GM12873 (cell line): ENCODE data around the gene NOP16.

Experiments
- CTCF ChIP-seq: IDR thresholded peaks from 2 replicates; pipeline ENCODE4 v1.5.1; 2012; ENCODE audit warnings: low read depth, mild to moderate bottlenecking, moderate library complexity, low read length, control low read depth; ENCODE audit not compliant: insufficient read depth; ENCODE audit errors: missing control alignments

NOP16 gene

DNA sequence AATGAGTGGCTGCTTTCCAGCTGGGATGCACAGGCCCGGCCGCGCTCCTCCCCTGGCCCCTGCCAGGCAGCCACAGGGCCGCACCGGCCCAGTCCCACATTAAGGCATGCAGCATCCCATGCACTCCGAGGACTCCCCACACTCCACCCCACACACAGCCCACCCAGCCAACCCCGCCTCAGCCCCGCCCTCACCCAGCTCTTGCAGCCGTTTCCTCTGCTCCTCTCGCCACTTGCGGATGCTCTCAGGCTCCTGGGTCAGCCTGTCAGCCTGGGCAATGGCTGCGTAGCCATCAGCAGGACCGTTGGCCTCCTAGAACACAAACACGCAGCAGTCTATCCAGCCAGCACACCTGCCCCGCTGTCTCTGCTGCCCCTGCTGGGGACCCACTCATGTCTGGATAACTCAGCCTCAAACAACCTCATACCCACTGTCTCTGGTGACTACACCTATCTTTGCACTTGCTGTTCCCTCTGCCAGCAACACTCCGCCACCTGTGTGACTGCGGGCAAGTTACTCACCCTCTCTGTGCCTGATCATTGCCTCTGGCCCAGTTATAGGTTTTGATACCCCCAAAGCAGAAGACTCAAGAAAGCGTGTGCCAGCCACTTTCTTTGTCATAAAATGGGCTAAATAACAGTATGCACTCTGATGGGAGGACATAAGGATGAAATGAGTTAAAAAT is 9.5 kb upstream of the NOP16 start:
- TF ChIP-seq CTCF: no peak

DNA sequence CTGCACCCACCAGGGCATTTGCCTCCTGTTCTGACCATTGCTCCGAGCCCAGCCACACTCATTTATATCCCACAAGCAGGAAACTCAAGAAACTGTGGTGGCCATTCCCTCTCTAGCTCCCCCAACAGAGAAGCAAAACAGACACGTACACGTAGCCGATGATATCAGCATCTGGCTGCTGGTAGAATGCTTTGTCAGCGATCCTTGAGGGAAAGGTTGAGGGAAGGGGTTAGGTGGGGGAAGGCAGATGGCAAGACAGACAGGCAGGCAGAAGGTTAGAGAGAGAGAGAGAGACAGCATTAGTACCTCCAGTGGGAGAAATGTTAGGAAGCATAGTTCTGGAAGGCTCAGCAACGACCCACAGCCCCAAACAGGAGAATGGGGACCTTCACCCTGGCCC is 7.9 kb upstream of the NOP16 start:
- TF ChIP-seq CTCF: no peak

DNA sequence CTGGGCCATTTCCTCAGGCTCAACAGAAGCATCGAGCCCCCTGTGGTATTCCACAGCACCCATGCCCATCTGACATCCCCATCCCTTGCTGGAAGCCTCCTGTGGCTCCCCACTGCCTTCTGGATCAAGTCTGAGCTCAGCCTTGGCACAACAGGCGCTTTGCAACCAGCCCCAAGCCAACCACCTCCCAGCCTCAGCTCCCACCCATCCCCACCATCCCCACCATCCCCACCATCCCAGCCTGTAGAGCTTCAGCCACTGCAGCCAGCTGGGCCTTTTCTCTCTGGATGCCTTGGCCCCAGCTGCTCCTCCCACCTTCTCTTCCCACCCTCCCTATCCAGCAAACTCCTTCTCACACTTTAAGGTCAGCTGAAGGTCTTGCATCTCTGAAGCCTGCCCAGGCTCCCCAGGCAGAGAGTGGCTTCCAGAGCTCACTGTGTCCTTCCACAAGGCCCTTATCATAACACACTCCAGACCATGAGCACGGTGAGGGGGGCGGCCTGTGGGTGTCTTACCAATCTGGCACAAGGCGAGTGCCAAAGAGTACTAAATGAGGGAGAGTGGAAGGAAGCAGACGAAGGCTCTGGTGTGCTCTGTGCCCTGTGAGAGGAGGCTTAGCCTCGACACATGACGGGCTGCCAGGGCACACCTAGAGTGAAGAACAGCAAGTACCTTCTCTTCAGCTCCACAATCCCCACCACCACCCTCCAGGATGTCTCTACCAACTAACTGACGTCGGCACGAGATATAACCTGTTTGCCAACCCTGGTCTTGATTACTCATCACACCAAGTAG is 6.7 kb upstream of the NOP16 start:
- TF ChIP-seq CTCF: no peak

GRCh38 chr5:176394096-176394495 is 5.7 kb upstream of the NOP16 start:
- no peak for TF ChIP-seq CTCF

GRCh38 chr5:176392526-176392925 is 4.1 kb upstream of the NOP16 start:
- TF ChIP-seq CTCF: no peak

DNA sequence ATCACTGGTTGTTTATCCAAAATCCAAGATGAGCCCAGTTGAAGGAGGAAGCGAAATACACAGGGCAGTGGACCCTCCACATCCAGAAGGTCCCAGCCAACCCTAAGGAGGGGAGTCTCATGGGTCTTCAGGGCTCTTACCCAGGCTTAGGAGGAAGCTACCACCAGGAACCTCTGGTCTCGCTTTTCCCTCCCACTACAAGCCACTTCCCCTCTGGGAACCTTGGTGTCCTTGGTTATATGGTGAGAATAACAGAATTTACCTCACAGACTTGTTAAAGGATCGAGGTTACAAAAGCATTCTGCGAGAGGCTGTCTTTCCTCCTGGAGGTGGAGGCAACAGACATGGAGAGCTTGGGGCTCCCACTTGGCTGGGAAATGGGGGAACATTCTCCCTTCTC is 3.6 kb upstream of the NOP16 start:
- TF ChIP-seq CTCF: no peak

DNA sequence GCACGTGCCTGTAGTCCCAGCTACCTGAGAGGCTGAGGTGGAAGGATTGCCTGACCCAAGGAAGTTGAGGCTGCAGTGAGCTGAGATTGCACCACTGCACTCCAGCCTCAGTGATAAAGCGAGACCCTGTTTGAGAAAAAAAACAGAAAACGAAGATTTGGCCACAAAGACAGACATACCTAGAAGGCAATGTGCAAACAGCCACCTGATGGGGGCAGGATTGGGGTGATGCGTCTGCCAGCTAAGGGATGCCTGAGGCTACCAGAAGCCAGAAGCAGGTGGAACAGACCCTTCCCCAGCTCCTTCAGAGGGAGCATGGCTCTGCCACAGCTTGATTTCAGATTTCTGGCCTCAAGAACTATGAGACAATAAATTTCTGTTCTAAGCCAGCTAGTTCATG is 3.1 kb upstream of the NOP16 start:
- no peak for TF ChIP-seq CTCF
